ENCODE results near the gene FGGY.

FGGY gene

GRCh38 chr1:59502009-59502691 lies 205.3 kb downstream of the FGGY start:
- Mint-ChIP-seq H3K36me3 (ENCODE audit: insufficient read depth) (peaks cover 2% of the 10 kb centered on the region), H3K27ac (no peak overlapping the region), H3K4me3 (no peak overlapping the region), H3K9me3 (no peaks in the 10 kb centered on the region), H3K27me3 (no peaks in the 10 kb centered on the region), H3K4me1 (ENCODE audit: low read depth in 2 of 2) (no peaks in the 10 kb centered on the region)
- DNase-seq (no peak), ATAC-seq (replicated peaks) (no peak)

- no peaks in the 10 kb centered on the region for H3K36me3 Mint-ChIP-seq (ENCODE audit: insufficient read depth)
- H3K4me3 Mint-ChIP-seq = no peak overlapping the region
- H3K27ac Mint-ChIP-seq = no peak overlapping the region
- H3K4me1 Mint-ChIP-seq (ENCODE audit: low read depth in 2 of 2) = no peaks in the 10 kb centered on the region
- DNase-seq (no peak), ATAC-seq (replicated peaks) (no peak)
- no peaks in the 10 kb centered on the region for H3K27me3 Mint-ChIP-seq
- H3K9me3 Mint-ChIP-seq = no peaks in the 10 kb centered on the region
These were observed 207.4 kb downstream of the FGGY start for GRCh38 chr1:59504276-59504675.

GRCh38 chr1:59505596-59506028 lies 208.7 kb downstream of the FGGY start:
- Mint-ChIP-seq H3K36me3 (ENCODE audit: insufficient read depth) (no peaks in the 10 kb centered on the region), H3K27ac (no peak overlapping the region), H3K27me3 (no peaks in the 10 kb centered on the region), H3K4me1 (ENCODE audit: low read depth in 2 of 2) (no peaks in the 10 kb centered on the region), H3K9me3 (no peaks in the 10 kb centered on the region), H3K4me3 (no peak overlapping the region)
- DNase-seq (no peak), ATAC-seq (replicated peaks) (no peak)

- ATAC-seq (replicated peaks) (no peak), DNase-seq (no peak)
- Mint-ChIP-seq H3K27me3 (no peaks in the 10 kb centered on the region), H3K4me1 (ENCODE audit: low read depth in 2 of 2) (no peaks in the 10 kb centered on the region), H3K9me3 (no peaks in the 10 kb centered on the region), H3K36me3 (ENCODE audit: insufficient read depth) (no peaks in the 10 kb centered on the region), H3K27ac (no peak overlapping the region), H3K4me3 (no peak overlapping the region)
These were observed 210.1 kb downstream of the FGGY start for GRCh38 chr1:59506952-59507351.

GRCh38 chr1:59509341-59509875 lies 212.5 kb downstream of the FGGY start:
- no peaks in the 10 kb centered on the region for H3K27me3 Mint-ChIP-seq
- H3K9me3 Mint-ChIP-seq = no peaks in the 10 kb centered on the region
- ATAC-seq (replicated peaks) (no peak), DNase-seq (no peak)
- H3K4me1 Mint-ChIP-seq (ENCODE audit: low read depth in 2 of 2) = no peaks in the 10 kb centered on the region
- no peak overlapping the region for H3K4me3 Mint-ChIP-seq
- no peaks in the 10 kb centered on the region for H3K36me3 Mint-ChIP-seq (ENCODE audit: insufficient read depth)
- H3K27ac Mint-ChIP-seq = peak overlapping the region in 1 of 2 donors; percentile 11

- Mint-ChIP-seq H3K27ac (no peak overlapping the region), H3K27me3 (no peaks in the 10 kb centered on the region), H3K9me3 (no peaks in the 10 kb centered on the region), H3K4me1 (ENCODE audit: low read depth in 2 of 2) (no peaks in the 10 kb centered on the region), H3K36me3 (ENCODE audit: insufficient read depth) (no peaks in the 10 kb centered on the region), H3K4me3 (no peak overlapping the region)
- ATAC-seq (replicated peaks) (no peak), DNase-seq (no peak)
These were observed 213.4 kb downstream of the FGGY start for GRCh38 chr1:59510249-59510648.

GRCh38 chr1:59511476-59512465 lies 214.9 kb downstream of the FGGY start:
- no peaks in the 10 kb centered on the region for H3K27me3 Mint-ChIP-seq
- no peaks in the 10 kb centered on the region for H3K36me3 Mint-ChIP-seq (ENCODE audit: insufficient read depth)
- no peak for DNase-seq
- no peaks in the 10 kb centered on the region for H3K9me3 Mint-ChIP-seq
- H3K4me3 Mint-ChIP-seq = no peak overlapping the region
- H3K27ac Mint-ChIP-seq = no peak overlapping the region
- H3K4me1 Mint-ChIP-seq (ENCODE audit: low read depth in 2 of 2) = no peaks in the 10 kb centered on the region
- ATAC-seq (replicated peaks) = no peak

GRCh38 chr1:59512702-59513101 lies 215.8 kb downstream of the FGGY start:
- H3K4me3 Mint-ChIP-seq = no peak overlapping the region
- DNase-seq (no peak), ATAC-seq (replicated peaks) (no peak)
- H3K27ac Mint-ChIP-seq = no peak overlapping the region
- no peaks in the 10 kb centered on the region for H3K36me3 Mint-ChIP-seq (ENCODE audit: insufficient read depth)
- no peaks in the 10 kb centered on the region for H3K4me1 Mint-ChIP-seq (ENCODE audit: low read depth in 2 of 2)
- H3K9me3 Mint-ChIP-seq = no peaks in the 10 kb centered on the region
- no peaks in the 10 kb centered on the region for H3K27me3 Mint-ChIP-seq

- no peaks in the 10 kb centered on the region for H3K27me3 Mint-ChIP-seq
- ATAC-seq (replicated peaks) (no peak), DNase-seq (no peak)
- H3K9me3 Mint-ChIP-seq = no peaks in the 10 kb centered on the region
- H3K27ac Mint-ChIP-seq = no peak overlapping the region
- no peak overlapping the region for H3K4me3 Mint-ChIP-seq
- H3K4me1 Mint-ChIP-seq (ENCODE audit: low read depth in 2 of 2) = no peaks in the 10 kb centered on the region
- no peaks in the 10 kb centered on the region for H3K36me3 Mint-ChIP-seq (ENCODE audit: insufficient read depth)
These were observed 217.4 kb downstream of the FGGY start for GRCh38 chr1:59514061-59514909.

- Mint-ChIP-seq H3K9me3 (no peaks in the 10 kb centered on the region), H3K36me3 (ENCODE audit: insufficient read depth) (no peaks in the 10 kb centered on the region), H3K4me1 (ENCODE audit: low read depth in 2 of 2) (no peaks in the 10 kb centered on the region), H3K27me3 (no peaks in the 10 kb centered on the region), H3K27ac (no peak overlapping the region), H3K4me3 (no peak overlapping the region)
- no peak for DNase-seq
- no peak for ATAC-seq (replicated peaks)
These were observed 220.0 kb downstream of the FGGY start for GRCh38 chr1:59516881-59517280.

- Mint-ChIP-seq H3K4me3 (no peak overlapping the region), H3K36me3 (ENCODE audit: insufficient read depth) (no peaks in the 10 kb centered on the region), H3K27me3 (no peaks in the 10 kb centered on the region), H3K9me3 (no peaks in the 10 kb centered on the region), H3K4me1 (ENCODE audit: low read depth in 2 of 2) (no peaks in the 10 kb centered on the region), H3K27ac (no peak overlapping the region)
- ATAC-seq (replicated peaks) (no peak), DNase-seq (no peak)
These were observed 223.3 kb downstream of the FGGY start for GRCh38 chr1:59520194-59520593.

- H3K4me1 Mint-ChIP-seq (ENCODE audit: low read depth in 2 of 2) = no peaks in the 10 kb centered on the region
- DNase-seq = no peak
- ATAC-seq (replicated peaks) = no peak
- no peak overlapping the region for H3K27ac Mint-ChIP-seq
- H3K27me3 Mint-ChIP-seq = no peaks in the 10 kb centered on the region
- no peaks in the 10 kb centered on the region for H3K9me3 Mint-ChIP-seq
- H3K4me3 Mint-ChIP-seq = no peak overlapping the region
- no peaks in the 10 kb centered on the region for H3K36me3 Mint-ChIP-seq (ENCODE audit: insufficient read depth)
These were observed 224.0 kb downstream of the FGGY start for GRCh38 chr1:59520827-59521418.

- no peak overlapping the region for H3K27ac Mint-ChIP-seq
These were observed 224.6 kb downstream of the FGGY start for GRCh38 chr1:59521456-59521855.

More at GRCh38 chr1:59521456-59521855, 224.6 kb downstream of the FGGY start:
- Mint-ChIP-seq H3K27me3 (no peaks in the 10 kb centered on the region), H3K9me3 (no peaks in the 10 kb centered on the region), H3K36me3 (ENCODE audit: insufficient read depth) (no peaks in the 10 kb centered on the region), H3K4me3 (no peak overlapping the region), H3K4me1 (ENCODE audit: low read depth in 2 of 2) (no peaks in the 10 kb centered on the region)
- ATAC-seq (replicated peaks) (no peak), DNase-seq (no peak)
